Chondrocyte (in vitro differentiated cells): Measurements from ENCODE around the gene LMF1. TPM values are rescaled to one million over a fixed set of nuclear protein-coding genes. Genes with fewer than 3 reads are reported as not detected.

Experiments
- DNase-seq: peaks from one replicate; pipeline ENCODE4 v3.0.0; 2021; ENCODE audit warnings: mixed read lengths, low spot score
- H3K27ac Mint-ChIP-seq: one replicate; pipeline ENCODE4 v1.8.0; 2021; ENCODE audit warnings: mild to moderate bottlenecking, moderate library complexity, mixed read lengths; ENCODE audit not compliant: unreplicated experiment
- H3K27me3 Mint-ChIP-seq: 2 replicates; pipeline ENCODE4 v1.8.0; 2021; ENCODE audit warnings: low read depth, mixed read lengths
- H3K36me3 Mint-ChIP-seq: 2 replicates; pipeline ENCODE4 v1.8.0; 2021; ENCODE audit warnings: low read depth, mixed read lengths
- H3K4me1 Mint-ChIP-seq: 2 replicates; pipeline ENCODE4 v1.8.0; 2021; ENCODE audit warnings: low read depth, mild to moderate bottlenecking, mixed read lengths
- H3K4me3 Mint-ChIP-seq: one replicate; pipeline ENCODE4 v1.8.0; 2021; ENCODE audit warnings: mild to moderate bottlenecking, moderate library complexity, mixed read lengths; ENCODE audit not compliant: unreplicated experiment
- H3K9me3 Mint-ChIP-seq: 2 replicates; pipeline ENCODE4 v1.8.0; 2021; ENCODE audit warnings: low read depth, mixed read lengths
- total RNA-seq: library from RNA; stranded (reverse); gene quantifications from 3 replicates; pipeline ENCODE4 v1.2.1, GENCODE V29; 2021
- TF ChIP-seq, protein P1 (sequence below): fragments of 200-600 bp; sonication (generic); IDR thresholded peaks from 2 replicates; pipeline ENCODE4 v1.5.0; 2021; ENCODE audit warnings: antibody characterized with exemption, mild to moderate bottlenecking, moderate library complexity

LMF1 gene
- total RNA-seq, 1 donor from 2014 or later = 21.6 TPM

GRCh38 chr16:894841-895240 lies 75.9 kb downstream of the LMF1 start:
- H3K27me3 Mint-ChIP-seq = no peaks in the 10 kb centered on the region
- no peaks in the 10 kb centered on the region for H3K4me1 Mint-ChIP-seq
- no peaks in the 10 kb centered on the region for H3K9me3 Mint-ChIP-seq

GRCh38 chr16:894136-894535 lies 76.6 kb downstream of the LMF1 start:
- no peak overlapping the region for H3K4me3 Mint-ChIP-seq
- no peaks in the 10 kb centered on the region for H3K27me3 Mint-ChIP-seq
- no peak for DNase-seq
- H3K9me3 Mint-ChIP-seq = no peaks in the 10 kb centered on the region
- no peak overlapping the region for H3K27ac Mint-ChIP-seq
- H3K36me3 Mint-ChIP-seq = peaks cover 5% of the 10 kb centered on the region
- TF ChIP-seq, protein P1, sequence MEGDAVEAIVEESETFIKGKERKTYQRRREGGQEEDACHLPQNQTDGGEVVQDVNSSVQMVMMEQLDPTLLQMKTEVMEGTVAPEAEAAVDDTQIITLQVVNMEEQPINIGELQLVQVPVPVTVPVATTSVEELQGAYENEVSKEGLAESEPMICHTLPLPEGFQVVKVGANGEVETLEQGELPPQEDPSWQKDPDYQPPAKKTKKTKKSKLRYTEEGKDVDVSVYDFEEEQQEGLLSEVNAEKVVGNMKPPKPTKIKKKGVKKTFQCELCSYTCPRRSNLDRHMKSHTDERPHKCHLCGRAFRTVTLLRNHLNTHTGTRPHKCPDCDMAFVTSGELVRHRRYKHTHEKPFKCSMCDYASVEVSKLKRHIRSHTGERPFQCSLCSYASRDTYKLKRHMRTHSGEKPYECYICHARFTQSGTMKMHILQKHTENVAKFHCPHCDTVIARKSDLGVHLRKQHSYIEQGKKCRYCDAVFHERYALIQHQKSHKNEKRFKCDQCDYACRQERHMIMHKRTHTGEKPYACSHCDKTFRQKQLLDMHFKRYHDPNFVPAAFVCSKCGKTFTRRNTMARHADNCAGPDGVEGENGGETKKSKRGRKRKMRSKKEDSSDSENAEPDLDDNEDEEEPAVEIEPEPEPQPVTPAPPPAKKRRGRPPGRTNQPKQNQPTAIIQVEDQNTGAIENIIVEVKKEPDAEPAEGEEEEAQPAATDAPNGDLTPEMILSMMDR = no peak
- H3K4me1 Mint-ChIP-seq = no peaks in the 10 kb centered on the region

More at GRCh38 chr16:894841-895240, 75.9 kb downstream of the LMF1 start:
- Mint-ChIP-seq H3K27ac (no peak overlapping the region), H3K36me3 (peaks cover 5% of the 10 kb centered on the region), H3K4me3 (no peak overlapping the region)
- DNase-seq = no peak
- TF ChIP-seq, protein P1 = peak; percentile 42

DNA sequence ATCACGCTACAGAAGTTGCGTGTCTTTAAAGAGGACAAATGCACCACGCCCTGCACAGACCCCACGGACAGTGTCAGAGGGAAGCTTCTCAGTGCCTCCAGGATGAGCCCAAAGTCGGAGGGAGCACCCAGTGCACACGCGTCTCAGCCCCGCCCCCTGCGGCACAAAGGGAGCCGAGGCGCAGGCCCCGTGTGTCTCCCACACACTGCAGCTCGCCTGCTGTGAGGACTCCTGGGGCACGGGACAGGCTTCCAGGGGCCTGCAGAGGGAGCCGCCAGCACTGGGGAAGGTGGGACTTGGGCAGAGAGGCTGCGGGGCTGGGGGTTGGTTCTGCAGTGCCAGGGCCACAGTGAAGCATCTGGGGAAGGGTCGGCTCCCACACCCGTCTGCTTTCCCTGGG lies 77.4 kb downstream of the LMF1 start:
- no peaks in the 10 kb centered on the region for H3K27me3 Mint-ChIP-seq
- H3K36me3 Mint-ChIP-seq = peaks cover 3% of the 10 kb centered on the region
- no peak overlapping the region for H3K4me3 Mint-ChIP-seq
- TF ChIP-seq, protein P1 = peak; percentile 12
- H3K4me1 Mint-ChIP-seq = no peaks in the 10 kb centered on the region
- no peak overlapping the region for H3K27ac Mint-ChIP-seq
- no peak for DNase-seq
- H3K9me3 Mint-ChIP-seq = no peaks in the 10 kb centered on the region

- no peaks in the 10 kb centered on the region for H3K9me3 Mint-ChIP-seq
- H3K36me3 Mint-ChIP-seq = peaks cover 3% of the 10 kb centered on the region
- H3K27me3 Mint-ChIP-seq = no peaks in the 10 kb centered on the region
- H3K4me1 Mint-ChIP-seq = no peaks in the 10 kb centered on the region
- H3K27ac Mint-ChIP-seq = no peak overlapping the region
- H3K4me3 Mint-ChIP-seq = no peak overlapping the region
- no peak for DNase-seq
- TF ChIP-seq, protein P1 = no peak
These were observed 78.1 kb downstream of the LMF1 start for GRCh38 chr16:892536-893255.

- TF ChIP-seq, protein P1 = no peak
- no peaks in the 10 kb centered on the region for H3K4me1 Mint-ChIP-seq
- H3K9me3 Mint-ChIP-seq = no peaks in the 10 kb centered on the region
- H3K27ac Mint-ChIP-seq = no peak overlapping the region
- no peak for DNase-seq
- H3K36me3 Mint-ChIP-seq = peaks cover 3% of the 10 kb centered on the region
- no peak overlapping the region for H3K4me3 Mint-ChIP-seq
- H3K27me3 Mint-ChIP-seq = no peaks in the 10 kb centered on the region
These were observed 78.8 kb downstream of the LMF1 start for GRCh38 chr16:892006-892405.
